GM12873 (cell line): Measurements from ENCODE around the gene CENPM.

Experiments
- CTCF ChIP-seq: IDR thresholded peaks from 2 replicates; pipeline ENCODE4 v1.5.1; 2012; ENCODE audit warnings: low read depth, mild to moderate bottlenecking, moderate library complexity, low read length, control low read depth; ENCODE audit not compliant: insufficient read depth; ENCODE audit errors: missing control alignments

Gene CENPM

GRCh38 chr22:41934284-41935014 lies 12.5 kb downstream of the CENPM start:
- TF ChIP-seq CTCF, result no peak

GRCh38 chr22:41933411-41934177 lies 13.4 kb downstream of the CENPM start:
- TF ChIP-seq CTCF, result no peak

GRCh38 chr22:41932353-41932752 lies 14.6 kb downstream of the CENPM start:
- TF ChIP-seq CTCF, result no peak

- no peak for TF ChIP-seq CTCF
Observed at GRCh38 chr22:41931701-41932269, 15.2 kb downstream of the CENPM start.

GRCh38 chr22:41929418-41929810 lies 17.5 kb downstream of the CENPM start:
- no peak for TF ChIP-seq CTCF

- TF ChIP-seq CTCF, result no peak
Observed at GRCh38 chr22:41928593-41929417, 18.1 kb downstream of the CENPM start.

- TF ChIP-seq CTCF, result no peak
Observed at GRCh38 chr22:41927813-41928212, 19.1 kb downstream of the CENPM start.
